OCI-LY3 (cell line): ENCODE data around the gene SNCAIP.

ENCODE experiments used
- CTCF ChIP-seq: fragments of 200-600, 300-600 bp; sonication (generic); IDR thresholded peaks from 2 replicates; pipeline ENCODE4 v1.5.1; 2014; ENCODE audit warnings: antibody characterized with exemption, low read length, low read depth
- EZH2phosphoT487 ChIP-seq: fragments of 200-600 bp; shearing (Covaris generic); IDR thresholded peaks from 2 replicates; pipeline ENCODE4 v1.6.1; 2018; ENCODE audit warnings: antibody characterized with exemption, mixed run types, low read depth

GRCh38 chr5:122351416-122352157, 39.5 kb downstream of the SNCAIP start:
- TF ChIP-seq CTCF (no peak), EZH2phosphoT487 (no peak)
